IgD-negative memory B cell (primary cell): ENCODE results near the gene ADH1C. TPM values are rescaled to one million over a fixed set of nuclear protein-coding genes. Genes with fewer than 3 reads are reported as not detected.
"Not testable (repeated sequence)": the region's sequence is repeated elsewhere in the genome, so short reads cannot be mapped to it uniquely, and the experiment has no call there.

Source experiments
- H3K27ac Mint-ChIP-seq, 3 donors: one replicate each; pipeline ENCODE4 v1.8.0; 2020 to 2022; ENCODE audit warnings: mild to moderate bottlenecking in 3 of 3, mixed read lengths in 3 of 3, moderate library complexity in 1 of 3
- H3K27me3 Mint-ChIP-seq: one replicate; pipeline ENCODE4 v1.8.0; 2021; ENCODE audit warnings: mixed read lengths
- H3K36me3 Mint-ChIP-seq: one replicate; pipeline ENCODE4 v1.8.0; 2020; ENCODE audit warnings: mild to moderate bottlenecking, mixed read lengths
- H3K4me1 Mint-ChIP-seq, 3 donors: one replicate each; pipeline ENCODE4 v1.8.0; 2020 to 2022; ENCODE audit warnings: mixed read lengths in 3 of 3, mild to moderate bottlenecking in 1 of 3
- H3K4me3 Mint-ChIP-seq, 4 donors: one replicate each; pipeline ENCODE4 v1.8.0; 2020 to 2022; ENCODE audit warnings: mild to moderate bottlenecking in 4 of 4, mixed read lengths in 4 of 4, moderate library complexity in 3 of 4
- H3K9me3 Mint-ChIP-seq, 3 donors: one replicate each; pipeline ENCODE4 v1.8.0; 2020 to 2021; ENCODE audit warnings: mixed read lengths in 3 of 3, mild to moderate bottlenecking in 1 of 3
- polyA plus RNA-seq: library from polyadenylated mRNA; unstranded; fragments of 300-500 nt; fragmentation: Illumina TruSeq; gene quantifications from one replicate; pipeline ENCODE4 v1.2.3, GENCODE V29; 2021

Gene ADH1C
- polyA plus RNA-seq, result not detected

DNA sequence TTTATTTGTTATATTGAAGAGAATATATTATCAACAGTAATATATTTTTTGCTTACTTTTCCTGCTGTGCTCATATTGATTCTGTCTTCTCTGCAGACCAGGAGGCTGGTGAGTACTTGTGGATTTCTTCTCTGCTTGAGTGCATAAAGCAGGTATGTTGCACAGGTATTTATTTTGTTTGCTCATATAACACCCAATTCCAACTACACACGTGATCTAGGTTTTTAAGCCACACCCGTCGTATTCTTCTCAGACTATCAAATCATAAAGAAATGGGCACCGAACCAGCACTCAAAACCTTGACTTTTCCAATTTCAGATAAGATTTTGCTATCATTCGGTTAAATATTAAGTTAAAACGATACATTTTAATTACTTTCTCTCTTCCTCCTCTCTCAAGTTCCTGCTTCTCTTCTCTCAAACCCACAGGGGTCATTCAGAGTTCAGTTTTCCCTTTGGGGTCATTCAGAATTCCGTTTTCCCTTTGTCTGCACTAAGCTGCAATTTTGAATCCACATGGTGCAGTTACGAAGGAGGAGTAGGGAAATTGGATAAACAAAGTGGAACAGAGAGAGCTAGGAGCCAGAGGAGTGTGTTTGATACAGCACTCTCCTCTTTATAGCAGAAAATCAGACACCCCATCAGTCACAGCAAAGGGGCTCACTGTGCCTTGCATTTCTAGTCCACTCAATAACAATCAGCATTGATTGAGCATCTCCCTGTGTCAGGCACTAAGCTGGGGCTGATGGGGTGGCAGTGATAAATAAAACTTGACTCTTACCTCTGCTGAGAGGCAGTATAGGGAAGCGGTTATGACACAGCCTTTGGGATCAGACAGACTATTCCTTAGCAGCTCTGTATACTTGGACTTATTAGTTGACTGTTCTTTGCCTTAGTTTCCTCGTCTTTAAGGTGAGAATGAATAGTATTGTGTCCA lies at the start of gene ADH1C:
Gene ADH1C (minus strand): TSS at position 145 of the 936 bp plus-strand sequence. CDS start 71 bp downstream, at position 74.
- H3K4me1 Mint-ChIP-seq, result no peaks in the 10 kb centered on the region
- H3K27ac Mint-ChIP-seq, result no peak within 1 kb of the TSS
- peaks cover 1% of the 10 kb centered on the region for H3K36me3 Mint-ChIP-seq
- peak within 1 kb of the TSS in 1 of 4 donors; percentile 14 for H3K4me3 Mint-ChIP-seq
- H3K9me3 Mint-ChIP-seq, result peaks cover 2 to 10% (median 5%) of the 10 kb centered on the region in 3 donors
- H3K27me3 Mint-ChIP-seq, result peaks cover 2% of the 10 kb centered on the region

DNA sequence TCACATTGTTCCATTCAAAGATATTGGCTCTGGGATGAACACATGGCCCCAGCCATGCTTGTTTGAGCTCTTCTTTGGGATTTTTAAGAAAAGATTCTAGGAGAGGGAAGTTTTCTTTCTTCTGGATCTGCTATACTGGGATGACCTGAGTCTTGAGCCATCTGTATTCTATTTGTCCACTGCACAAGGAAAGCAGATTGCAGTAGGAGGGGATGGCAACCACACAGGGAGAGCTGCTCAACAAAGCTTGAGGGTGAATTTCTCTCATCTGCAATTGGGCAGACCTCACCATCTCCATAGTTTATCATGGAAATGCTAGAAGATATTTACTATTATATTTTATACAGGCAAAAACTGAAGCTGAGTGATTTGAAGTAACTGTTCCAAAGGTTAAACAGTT lies 48.3 kb upstream of the ADH1C start:
- H3K9me3 Mint-ChIP-seq, result peaks cover 0 to 4% (median 2%) of the 10 kb centered on the region in 3 donors
- peak overlapping the region in 1 of 3 donors; percentile 10 for H3K27ac Mint-ChIP-seq
- H3K36me3 Mint-ChIP-seq, result no peaks in the 10 kb centered on the region
- H3K4me3 Mint-ChIP-seq, result no peak overlapping the region
- H3K27me3 Mint-ChIP-seq, result peaks cover 3% of the 10 kb centered on the region
- peaks cover 2 to 6% (median 4%) of the 10 kb centered on the region in 3 donors for H3K4me1 Mint-ChIP-seq

DNA sequence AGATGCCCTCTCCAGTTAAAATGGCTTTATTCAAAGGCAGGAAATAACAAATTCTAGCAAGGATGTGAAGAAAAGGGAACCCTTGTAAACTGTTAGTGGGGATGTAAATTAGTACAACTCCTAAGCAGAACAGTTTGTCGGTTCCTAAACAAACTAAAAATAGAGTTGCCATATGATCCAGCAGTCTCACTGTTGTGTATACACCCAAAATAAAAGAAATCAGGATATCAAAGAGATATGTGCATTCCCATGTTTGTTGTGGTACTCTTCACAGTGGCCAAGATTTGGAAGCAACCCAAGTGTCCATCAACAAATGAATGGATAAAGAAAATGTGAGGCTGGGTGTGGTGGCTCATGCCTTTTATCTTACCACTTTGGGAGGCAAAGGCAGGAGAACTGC lies 46.5 kb upstream of the ADH1C start:
- no peak overlapping the region for H3K27ac Mint-ChIP-seq
- H3K4me1 Mint-ChIP-seq, result peaks cover 0 to 2% (median 2%) of the 10 kb centered on the region in 3 donors
- no peak overlapping the region for H3K4me3 Mint-ChIP-seq
- peaks cover 3% of the 10 kb centered on the region for H3K27me3 Mint-ChIP-seq
- peaks cover 0 to 4% (median 2%) of the 10 kb centered on the region in 3 donors for H3K9me3 Mint-ChIP-seq
- no peaks in the 10 kb centered on the region for H3K36me3 Mint-ChIP-seq

DNA sequence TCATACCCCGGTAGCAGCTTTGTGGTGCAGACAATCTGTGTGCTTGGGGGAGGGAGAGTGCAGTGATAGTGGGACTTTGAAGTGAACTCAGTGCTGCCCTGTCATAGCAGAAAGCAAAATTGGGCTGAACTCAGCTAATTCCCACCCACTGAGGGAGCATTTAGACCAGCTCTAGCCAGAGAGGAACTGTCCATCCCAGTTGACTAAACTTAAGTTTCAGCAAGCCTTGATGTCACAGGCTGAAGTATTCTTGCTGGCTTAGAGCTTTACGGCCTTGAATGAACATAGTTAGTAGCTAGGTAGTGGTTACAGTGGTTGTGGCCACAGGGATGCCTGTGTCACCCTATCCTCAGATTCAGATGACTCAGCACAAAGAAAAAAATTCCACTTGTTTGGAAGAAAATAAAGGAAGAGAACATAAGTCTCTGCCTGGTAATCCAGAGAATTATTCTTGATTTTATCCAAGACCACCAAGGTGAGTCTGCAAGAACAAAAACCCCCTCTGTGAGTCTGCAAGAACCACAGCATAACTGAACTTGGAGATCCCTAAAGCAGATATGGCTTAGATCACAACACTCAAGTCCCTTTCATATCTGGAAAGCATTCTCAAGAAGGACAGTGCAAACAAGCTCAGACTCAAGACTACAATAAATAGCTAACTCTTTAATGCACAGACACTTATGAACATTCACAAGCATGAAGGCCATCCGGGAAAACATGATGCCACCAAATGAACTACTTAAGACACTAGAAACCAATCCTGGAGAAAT lies 43.2 kb upstream of the ADH1C start:
- Mint-ChIP-seq H3K4me3 (no peak overlapping the region), H3K27me3 (peaks cover 3% of the 10 kb centered on the region), H3K27ac (no peak overlapping the region), H3K4me1 (no peaks in the 10 kb centered on the region), H3K36me3 (no peaks in the 10 kb centered on the region), H3K9me3 (peaks cover 0 to 4% (median 4%) of the 10 kb centered on the region in 3 donors)

DNA sequence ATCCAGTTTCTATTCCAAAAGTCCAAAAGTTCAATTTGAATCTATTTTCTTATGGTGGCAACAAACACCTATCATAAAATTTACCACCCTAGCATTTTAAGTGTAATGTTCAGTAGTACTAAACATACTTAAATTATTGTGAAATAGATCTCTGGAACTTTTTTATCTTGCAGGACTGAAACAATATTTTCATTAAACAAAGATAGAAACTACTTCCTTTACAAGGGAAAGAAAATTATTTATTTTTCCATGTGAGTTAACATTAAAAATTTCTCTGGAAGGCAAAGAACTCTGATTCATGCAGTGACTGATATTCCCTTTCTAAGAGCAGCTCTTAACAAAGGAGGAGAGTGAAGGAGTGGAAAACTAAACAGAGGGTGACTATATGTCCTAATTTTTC lies 42.4 kb upstream of the ADH1C start:
- H3K36me3 Mint-ChIP-seq, result no peaks in the 10 kb centered on the region
- H3K4me3 Mint-ChIP-seq, result no peak overlapping the region
- H3K9me3 Mint-ChIP-seq, result peaks cover 3 to 4% (median 4%) of the 10 kb centered on the region in 3 donors
- no peaks in the 10 kb centered on the region for H3K4me1 Mint-ChIP-seq
- peaks cover 3% of the 10 kb centered on the region for H3K27me3 Mint-ChIP-seq
- H3K27ac Mint-ChIP-seq, result no peak overlapping the region

DNA sequence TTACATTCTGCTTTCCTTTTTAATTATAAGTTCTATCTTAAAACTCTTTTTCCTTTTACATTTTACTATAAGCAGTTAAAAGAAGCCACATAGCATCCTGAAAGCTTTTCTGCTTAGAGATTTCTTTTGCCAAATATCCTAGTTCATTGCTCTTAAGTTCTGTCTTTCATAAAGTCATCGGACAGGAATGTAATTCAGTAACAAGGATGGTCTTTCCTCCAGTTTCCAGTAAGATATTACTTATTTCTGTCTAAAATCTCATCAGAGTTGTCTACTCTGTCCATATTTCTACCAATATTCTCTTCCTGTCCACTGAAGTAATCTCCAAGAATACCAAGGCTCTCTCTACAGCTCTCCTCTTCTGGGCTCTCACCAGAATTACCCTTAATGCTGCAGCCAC lies 37.5 kb upstream of the ADH1C start:
- H3K9me3 Mint-ChIP-seq, result peaks cover 0 to 3% (median 2%) of the 10 kb centered on the region in 3 donors
- no peaks in the 10 kb centered on the region for H3K27me3 Mint-ChIP-seq
- no peak overlapping the region for H3K4me3 Mint-ChIP-seq
- no peaks in the 10 kb centered on the region for H3K36me3 Mint-ChIP-seq
- H3K27ac Mint-ChIP-seq, result no peak overlapping the region
- no peaks in the 10 kb centered on the region for H3K4me1 Mint-ChIP-seq

DNA sequence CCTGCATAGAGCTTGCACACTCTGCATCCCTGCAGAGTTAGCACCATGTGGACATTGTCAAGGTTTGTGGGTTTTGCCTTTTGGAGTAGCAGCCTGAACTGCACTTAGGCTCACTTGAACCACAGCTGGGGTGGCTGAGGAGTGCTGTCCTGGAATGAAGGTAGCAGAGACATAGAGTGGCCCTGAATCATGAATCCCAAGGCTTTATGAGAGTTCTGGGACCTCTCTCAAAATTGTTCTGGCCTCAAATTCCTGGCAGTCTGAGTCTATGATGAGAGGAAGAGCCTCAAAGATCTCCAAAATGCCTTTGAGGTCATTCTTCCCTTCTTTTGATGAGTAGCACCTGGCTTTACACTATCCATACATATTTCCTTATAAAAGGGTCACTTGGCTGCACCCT lies 37.1 kb upstream of the ADH1C start:
- H3K36me3 Mint-ChIP-seq, result no peaks in the 10 kb centered on the region
- no peak overlapping the region for H3K4me3 Mint-ChIP-seq
- H3K4me1 Mint-ChIP-seq, result no peaks in the 10 kb centered on the region
- no peaks in the 10 kb centered on the region for H3K27me3 Mint-ChIP-seq
- H3K27ac Mint-ChIP-seq, result no peak overlapping the region
- H3K9me3 Mint-ChIP-seq, result peaks cover 0 to 3% (median 2%) of the 10 kb centered on the region in 3 donors

DNA sequence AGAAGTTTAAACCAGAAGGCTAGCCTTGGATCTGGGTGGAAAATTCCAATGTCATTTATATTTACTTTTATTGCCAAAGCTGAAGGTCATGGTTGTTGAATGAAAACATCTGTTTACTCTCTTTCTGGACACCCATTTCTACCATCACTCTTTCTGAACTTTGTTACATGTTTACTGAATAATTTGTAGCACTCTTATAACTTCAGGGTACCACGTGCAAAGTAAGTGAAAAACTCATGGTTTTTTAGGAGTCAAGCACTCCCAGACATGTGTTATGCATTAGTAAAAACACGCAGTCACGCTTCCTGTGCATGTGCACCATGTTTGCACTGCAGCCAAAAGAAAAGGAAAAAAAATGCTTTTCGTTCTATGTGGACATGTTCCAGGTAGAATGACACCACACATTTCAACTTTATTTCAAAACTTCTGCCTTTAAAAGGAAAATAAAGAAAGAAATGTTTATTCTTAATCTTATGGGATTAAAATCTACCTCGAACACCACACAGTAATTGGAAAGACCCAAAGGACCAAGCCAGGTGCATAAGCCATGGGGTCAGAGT lies 31.4 kb upstream of the ADH1C start:
- no peaks in the 10 kb centered on the region for H3K4me1 Mint-ChIP-seq
- H3K27ac Mint-ChIP-seq, result peak overlapping the region in 1 of 3 donors; percentile 16
- H3K4me3 Mint-ChIP-seq, result no peak overlapping the region
- H3K27me3 Mint-ChIP-seq, result peaks cover 1% of the 10 kb centered on the region
- H3K9me3 Mint-ChIP-seq, result no peaks in the 10 kb centered on the region
- no peaks in the 10 kb centered on the region for H3K36me3 Mint-ChIP-seq

DNA sequence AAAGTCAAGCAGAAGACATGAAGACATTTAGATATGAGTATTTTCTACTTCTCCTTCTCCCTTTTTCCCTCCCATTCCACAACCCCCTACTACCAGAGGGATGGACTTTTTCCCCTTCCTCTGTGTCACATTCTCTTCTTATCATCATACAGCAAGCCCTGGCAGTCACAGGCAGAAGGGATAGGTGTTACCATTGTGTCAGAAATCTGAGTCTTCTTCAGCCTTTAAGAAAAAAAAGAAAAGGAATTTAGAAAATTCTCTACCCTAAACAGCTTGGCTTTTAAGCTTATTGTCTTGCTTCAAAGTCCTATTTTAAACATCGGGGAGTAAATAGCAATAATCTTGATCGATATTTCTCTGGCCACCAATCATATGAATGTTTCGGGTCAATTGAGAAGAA lies 30.9 kb upstream of the ADH1C start:
- Mint-ChIP-seq H3K9me3 (peaks cover 0 to 3% (median 3%) of the 10 kb centered on the region in 3 donors), H3K27ac (peak overlapping the region in 1 of 3 donors; percentile 16), H3K36me3 (no peaks in the 10 kb centered on the region), H3K4me1 (no peaks in the 10 kb centered on the region), H3K4me3 (no peak overlapping the region), H3K27me3 (peaks cover 1% of the 10 kb centered on the region)

DNA sequence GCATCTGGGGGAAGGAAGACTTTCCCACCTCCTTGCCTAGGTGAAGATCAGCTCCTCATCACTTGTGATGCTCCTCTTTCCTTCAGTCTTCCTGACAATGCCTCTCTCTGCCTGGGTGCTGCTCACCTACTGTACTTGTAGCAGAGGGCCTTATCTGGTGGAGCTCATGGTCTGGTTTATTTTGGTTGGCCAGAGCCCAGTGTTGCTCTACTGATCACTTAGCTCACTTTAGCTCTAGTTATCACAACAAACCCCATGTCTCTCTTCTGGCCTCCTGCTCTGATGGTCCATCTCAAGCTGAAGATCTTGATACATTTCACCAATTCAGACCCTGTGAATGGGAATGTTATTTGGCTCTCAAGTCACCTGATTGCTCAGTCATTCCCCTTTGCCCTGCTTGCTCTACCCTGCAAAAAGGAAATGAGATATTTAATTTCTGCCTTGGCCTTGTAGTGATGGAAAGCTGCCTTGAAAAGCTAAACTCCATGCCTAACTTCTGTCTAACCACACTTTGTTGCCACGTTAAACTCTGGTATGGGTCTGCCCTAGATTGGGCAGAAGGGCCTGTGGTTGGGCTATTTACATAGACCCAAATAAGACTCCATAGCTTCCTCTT lies 30.3 kb upstream of the ADH1C start:
- H3K27ac Mint-ChIP-seq, result peak overlapping the region in 1 of 3 donors; percentile 9

DNA sequence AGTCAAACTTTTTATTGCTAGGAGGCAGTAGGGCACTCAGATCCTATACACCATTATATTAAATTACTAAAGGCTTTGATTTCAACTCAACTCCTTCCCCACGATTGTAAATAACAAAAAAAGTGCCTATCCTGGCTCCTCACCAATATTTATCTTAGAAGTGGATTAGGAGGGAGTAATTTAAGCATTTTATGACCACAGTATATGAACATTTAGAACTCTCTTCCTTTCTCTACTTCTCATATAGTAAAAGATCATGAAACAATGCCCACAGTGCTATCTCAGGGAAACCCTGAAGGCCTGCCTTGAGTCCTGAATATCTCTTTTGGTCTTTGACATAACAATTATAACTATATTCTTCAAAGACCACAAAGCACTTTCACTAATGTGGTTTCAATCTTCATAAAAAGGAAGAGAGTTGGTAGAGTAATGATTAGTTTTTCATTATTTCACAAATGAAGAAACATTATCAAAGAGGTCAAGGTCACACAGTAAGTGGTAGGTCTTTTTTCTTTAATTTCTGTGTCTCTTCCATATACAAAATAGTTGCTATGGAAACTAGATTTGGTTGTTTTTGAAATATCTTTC lies 29.1 kb upstream of the ADH1C start:
- H3K36me3 Mint-ChIP-seq, result no peaks in the 10 kb centered on the region
- peaks cover 1% of the 10 kb centered on the region for H3K27me3 Mint-ChIP-seq

More for the DNA sequence above, 30.3 kb upstream of the ADH1C start:
- Mint-ChIP-seq H3K4me3 (no peak overlapping the region), H3K9me3 (peaks cover 0 to 3% (median 3%) of the 10 kb centered on the region in 3 donors), H3K36me3 (no peaks in the 10 kb centered on the region), H3K27me3 (peaks cover 1% of the 10 kb centered on the region), H3K4me1 (no peaks in the 10 kb centered on the region)

DNA sequence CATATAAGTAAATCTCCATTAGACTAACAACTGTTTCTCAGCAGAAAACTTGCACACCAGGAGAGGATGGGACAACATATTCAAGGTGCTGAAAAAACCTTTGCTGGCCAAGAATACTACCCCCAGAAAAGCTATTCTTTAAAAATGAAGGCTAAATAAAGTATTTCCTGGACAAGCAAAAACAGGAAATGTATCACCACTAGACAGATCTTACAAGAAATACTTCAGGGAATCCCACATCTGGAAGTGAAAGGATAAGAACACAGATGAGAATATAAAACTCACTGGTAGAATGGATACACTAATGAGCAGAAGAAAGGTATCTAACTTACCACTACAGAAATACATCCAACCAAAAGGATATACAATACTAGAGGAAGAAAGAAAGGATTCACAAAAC lies 27.0 kb upstream of the ADH1C start:
- H3K36me3 Mint-ChIP-seq, result no peaks in the 10 kb centered on the region

More for the DNA sequence above, 29.1 kb upstream of the ADH1C start:
- peaks cover 0 to 3% (median 3%) of the 10 kb centered on the region in 3 donors for H3K9me3 Mint-ChIP-seq
- no peak overlapping the region for H3K4me3 Mint-ChIP-seq
- H3K27ac Mint-ChIP-seq, result no peak overlapping the region
- H3K4me1 Mint-ChIP-seq, result no peaks in the 10 kb centered on the region

DNA sequence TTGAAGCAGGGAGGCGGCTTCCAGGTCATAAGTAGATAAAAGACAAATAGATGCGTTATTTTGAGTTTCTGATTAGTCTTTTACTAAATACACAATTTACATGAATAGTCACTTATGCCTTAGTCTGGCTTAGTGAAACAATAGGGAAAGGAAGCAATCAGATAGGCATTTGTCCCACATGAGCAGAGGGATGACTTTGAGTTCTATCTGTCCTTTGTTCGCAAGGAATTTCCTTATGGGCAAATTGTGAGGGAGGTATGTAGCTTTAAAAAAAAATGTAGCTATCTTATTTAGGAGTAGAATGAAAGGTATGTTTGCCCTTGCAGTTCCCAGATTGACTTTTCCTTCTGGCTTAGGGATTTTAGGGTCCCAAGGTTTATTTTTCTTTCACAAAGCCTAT lies 26.3 kb upstream of the ADH1C start:
- H3K9me3 Mint-ChIP-seq, result peaks cover 0 to 14% (median 9%) of the 10 kb centered on the region in 3 donors
- H3K27me3 Mint-ChIP-seq, result peaks cover 3% of the 10 kb centered on the region
- no peak overlapping the region for H3K27ac Mint-ChIP-seq
- no peaks in the 10 kb centered on the region for H3K36me3 Mint-ChIP-seq
- H3K4me3 Mint-ChIP-seq, result no peak overlapping the region
- H3K4me1 Mint-ChIP-seq, result no peaks in the 10 kb centered on the region

More for the DNA sequence above, 27.0 kb upstream of the ADH1C start:
- no peak overlapping the region for H3K4me3 Mint-ChIP-seq
- peaks cover 0 to 11% (median 7%) of the 10 kb centered on the region in 3 donors for H3K9me3 Mint-ChIP-seq
- H3K27me3 Mint-ChIP-seq, result peaks cover 3% of the 10 kb centered on the region
- no peak overlapping the region for H3K27ac Mint-ChIP-seq
- H3K4me1 Mint-ChIP-seq, result no peaks in the 10 kb centered on the region

DNA sequence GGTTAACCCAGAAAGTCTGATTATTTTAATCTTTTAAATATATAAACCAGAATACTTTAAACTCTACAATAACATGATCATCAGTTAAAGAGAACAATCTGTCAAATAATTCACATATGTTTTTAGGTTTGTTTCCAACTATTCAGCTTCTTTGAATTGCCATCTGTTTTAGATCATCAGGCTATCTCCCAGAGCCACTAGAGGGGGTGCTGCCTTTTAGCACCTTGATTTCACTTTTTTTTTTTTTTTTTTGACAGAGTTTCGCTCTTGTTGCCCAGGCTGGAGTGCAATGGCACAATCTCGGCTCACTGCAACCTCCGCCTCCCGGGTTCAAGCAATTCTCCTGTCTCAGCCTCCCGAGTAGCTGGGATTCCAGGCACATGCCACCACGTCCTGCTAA lies 24.8 kb upstream of the ADH1C start:
- peaks cover 0 to 25% (median 9%) of the 10 kb centered on the region in 3 donors for H3K9me3 Mint-ChIP-seq
- not testable (repeated sequence) for H3K27ac Mint-ChIP-seq, H3K4me3 Mint-ChIP-seq, H3K27me3 Mint-ChIP-seq, H3K36me3 Mint-ChIP-seq, H3K4me1 Mint-ChIP-seq
